Mammary epithelial cell (primary cell): ENCODE data around the gene GCN1.

Experiments
- EZH2 ChIP-seq: IDR thresholded peaks from 2 replicates; pipeline ENCODE4 v1.6.1; 2012; ENCODE audit warnings: low read length, inconsistent platforms, borderline replicate concordance
- TF ChIP-seq, protein P1 (sequence below), 2 donors: IDR thresholded peaks in 1 of 2; conservative IDR thresholded peaks in 1 of 2; 2 replicates each; pipeline ENCODE4 v1.5.1; 2011 to 2012; ENCODE audit warnings: inconsistent platforms in 2 of 2, low read length in 2 of 2, mild to moderate bottlenecking in 2 of 2, control low read depth in 1 of 2, low read depth in 1 of 2; ENCODE audit not compliant: insufficient read depth in 1 of 2; ENCODE audit errors: extremely low read depth in 1 of 2

DNA sequence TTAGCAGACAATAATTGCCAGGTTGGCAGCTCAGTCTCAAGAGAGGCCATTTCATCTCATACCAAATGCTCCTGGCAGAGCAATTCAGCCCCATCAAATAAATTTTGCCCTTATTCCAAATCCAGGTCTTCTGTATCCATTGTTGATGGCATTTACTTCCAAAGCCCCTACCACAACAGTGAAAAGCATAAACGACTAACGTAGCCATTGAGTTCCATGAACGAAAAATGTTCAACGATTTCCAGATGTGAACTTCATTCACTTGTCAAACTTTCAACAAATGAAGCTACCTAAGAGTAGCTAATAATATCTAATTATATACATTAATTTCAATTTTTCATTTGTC is 3.0 kb upstream of the GCN1 start:
- TF ChIP-seq, protein P1, sequence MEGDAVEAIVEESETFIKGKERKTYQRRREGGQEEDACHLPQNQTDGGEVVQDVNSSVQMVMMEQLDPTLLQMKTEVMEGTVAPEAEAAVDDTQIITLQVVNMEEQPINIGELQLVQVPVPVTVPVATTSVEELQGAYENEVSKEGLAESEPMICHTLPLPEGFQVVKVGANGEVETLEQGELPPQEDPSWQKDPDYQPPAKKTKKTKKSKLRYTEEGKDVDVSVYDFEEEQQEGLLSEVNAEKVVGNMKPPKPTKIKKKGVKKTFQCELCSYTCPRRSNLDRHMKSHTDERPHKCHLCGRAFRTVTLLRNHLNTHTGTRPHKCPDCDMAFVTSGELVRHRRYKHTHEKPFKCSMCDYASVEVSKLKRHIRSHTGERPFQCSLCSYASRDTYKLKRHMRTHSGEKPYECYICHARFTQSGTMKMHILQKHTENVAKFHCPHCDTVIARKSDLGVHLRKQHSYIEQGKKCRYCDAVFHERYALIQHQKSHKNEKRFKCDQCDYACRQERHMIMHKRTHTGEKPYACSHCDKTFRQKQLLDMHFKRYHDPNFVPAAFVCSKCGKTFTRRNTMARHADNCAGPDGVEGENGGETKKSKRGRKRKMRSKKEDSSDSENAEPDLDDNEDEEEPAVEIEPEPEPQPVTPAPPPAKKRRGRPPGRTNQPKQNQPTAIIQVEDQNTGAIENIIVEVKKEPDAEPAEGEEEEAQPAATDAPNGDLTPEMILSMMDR (conservative IDR thresholded peaks at IDR 0.05 in 1 of 2, IDR thresholded peaks at IDR 0.05 in 1 of 2; ENCODE audit: extremely low read depth in 1 of 2, insufficient read depth in 1 of 2, low read depth in 1 of 2, low read length in 2 of 2) = no peak
- no peak for TF ChIP-seq EZH2
